Measurements from ENCODE around the gene KRTAP9-1. TPM values are rescaled to one million over a fixed set of nuclear protein-coding genes. Genes with fewer than 3 reads are reported as not detected.
"Not testable (repeated sequence)": the region's sequence is repeated elsewhere in the genome, so short reads cannot be mapped to it uniquely, and the experiment has no call there.

The KRTAP9-1 gene
- total RNA-seq, 2 experiments from 2014 or later = not detected

DNA sequence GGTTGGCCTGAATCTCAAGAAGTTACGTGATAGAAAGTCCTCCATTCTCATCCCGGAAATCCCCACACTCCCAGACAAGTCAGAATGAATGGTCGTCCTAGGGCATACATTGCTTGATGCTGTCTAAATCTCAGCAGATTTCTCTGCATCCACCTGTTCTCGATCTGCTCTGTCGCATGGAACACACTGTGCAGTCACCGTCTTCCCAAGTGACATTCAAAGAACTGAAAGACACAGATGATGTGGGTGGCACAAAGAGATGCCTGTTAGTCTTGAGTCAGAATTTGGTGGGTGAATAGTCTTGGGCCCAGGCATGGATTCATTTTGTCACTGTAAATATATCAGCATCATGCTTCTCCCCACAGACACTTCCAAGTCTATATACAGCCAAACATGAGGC is 42.0 kb downstream of the KRTAP9-1 start:
- no TSS peak for BruUV-seq (replicated peaks)
- Histone ChIP-seq H3K79me2 (ENCODE audit: insufficient read depth, low read depth, low read length) (no peaks in the 10 kb centered on the region), H3K27ac (ENCODE audit: low read depth, low read length, poor library complexity, severe bottlenecking) (no peak overlapping the region), H3K4me1 (ENCODE audit: insufficient read depth, low read length, poor library complexity, severe bottlenecking) (no peaks in the 10 kb centered on the region), H3K36me3 (ENCODE audit: insufficient read depth, low read length) (no peaks in the 10 kb centered on the region), H4K20me1 (ENCODE audit: insufficient read depth, low read length) (no peaks in the 10 kb centered on the region), H3K4me2 (ENCODE audit: low read length) (no peak overlapping the region), H3K9me3 (ENCODE audit: low read length) (no peaks in the 10 kb centered on the region), H2AFZ (ENCODE audit: low read length) (no peak overlapping the region), H3K9me2 (ENCODE audit: insufficient read depth, low read length) (no peaks in the 10 kb centered on the region), H3K4me3 (ENCODE audit: low read depth, low read length, poor library complexity, severe bottlenecking) (no peak overlapping the region)
- DNase-seq (ENCODE audit: low spot score) = no peak
- TF ChIP-seq, protein P1, sequence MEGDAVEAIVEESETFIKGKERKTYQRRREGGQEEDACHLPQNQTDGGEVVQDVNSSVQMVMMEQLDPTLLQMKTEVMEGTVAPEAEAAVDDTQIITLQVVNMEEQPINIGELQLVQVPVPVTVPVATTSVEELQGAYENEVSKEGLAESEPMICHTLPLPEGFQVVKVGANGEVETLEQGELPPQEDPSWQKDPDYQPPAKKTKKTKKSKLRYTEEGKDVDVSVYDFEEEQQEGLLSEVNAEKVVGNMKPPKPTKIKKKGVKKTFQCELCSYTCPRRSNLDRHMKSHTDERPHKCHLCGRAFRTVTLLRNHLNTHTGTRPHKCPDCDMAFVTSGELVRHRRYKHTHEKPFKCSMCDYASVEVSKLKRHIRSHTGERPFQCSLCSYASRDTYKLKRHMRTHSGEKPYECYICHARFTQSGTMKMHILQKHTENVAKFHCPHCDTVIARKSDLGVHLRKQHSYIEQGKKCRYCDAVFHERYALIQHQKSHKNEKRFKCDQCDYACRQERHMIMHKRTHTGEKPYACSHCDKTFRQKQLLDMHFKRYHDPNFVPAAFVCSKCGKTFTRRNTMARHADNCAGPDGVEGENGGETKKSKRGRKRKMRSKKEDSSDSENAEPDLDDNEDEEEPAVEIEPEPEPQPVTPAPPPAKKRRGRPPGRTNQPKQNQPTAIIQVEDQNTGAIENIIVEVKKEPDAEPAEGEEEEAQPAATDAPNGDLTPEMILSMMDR (conservative IDR thresholded peaks at IDR 0.05; ENCODE audit: low read length) = no peak
- no peak for TF ChIP-seq EZH2phosphoT487 (IDR thresholded peaks at IDR 0.05; ENCODE audit: borderline replicate concordance, low read depth, low read length)
- POLR2A ChIA-PET = no interaction called here
- intact Hi-C loops (cut with micrococcal nuclease; ENCODE audit: unreplicated experiment) = no loop called here
- CTCF ChIA-PET (ENCODE audit: unreplicated experiment) = no interaction called here

DNA sequence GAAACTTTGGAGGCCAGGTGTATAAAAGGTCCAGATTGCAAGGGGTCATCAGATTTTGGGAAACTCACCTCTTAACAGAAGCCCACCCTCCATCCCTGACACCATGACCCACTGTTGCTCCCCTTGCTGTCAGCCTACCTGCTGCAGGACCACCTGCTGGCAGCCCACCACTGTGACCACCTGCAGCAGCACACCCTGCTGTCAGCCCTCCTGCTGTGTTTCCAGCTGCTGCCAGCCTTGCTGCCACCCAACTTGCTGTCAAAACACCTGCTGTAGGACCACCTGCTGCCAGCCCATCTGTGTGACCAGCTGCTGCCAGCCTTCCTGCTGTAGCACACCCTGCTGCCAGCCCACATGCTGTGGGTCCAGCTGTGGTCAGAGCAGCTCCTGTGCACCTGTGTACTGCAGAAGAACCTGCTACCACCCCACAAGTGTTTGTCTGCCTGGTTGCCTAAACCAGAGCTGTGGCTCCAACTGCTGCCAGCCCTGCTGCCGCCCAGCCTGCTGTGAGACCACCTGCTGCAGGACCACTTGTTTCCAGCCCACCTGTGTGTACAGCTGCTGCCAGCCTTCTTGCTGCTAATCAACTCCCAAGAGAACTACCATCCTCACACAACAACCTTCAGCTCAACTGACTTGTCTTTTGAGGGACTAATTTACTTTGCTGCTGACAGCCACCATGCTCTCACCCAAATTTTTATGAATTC is 42.9 kb downstream of the KRTAP9-1 start, which contains the start of gene KRTAP9-3:
TSS of gene KRTAP9-3 (plus strand) at position 51 of the 707 bp plus-strand sequence. CDS start at position 104, 53 bp downstream.
- CTCF ChIA-PET (ENCODE audit: unreplicated experiment) = not testable (repeated sequence)

DNA sequence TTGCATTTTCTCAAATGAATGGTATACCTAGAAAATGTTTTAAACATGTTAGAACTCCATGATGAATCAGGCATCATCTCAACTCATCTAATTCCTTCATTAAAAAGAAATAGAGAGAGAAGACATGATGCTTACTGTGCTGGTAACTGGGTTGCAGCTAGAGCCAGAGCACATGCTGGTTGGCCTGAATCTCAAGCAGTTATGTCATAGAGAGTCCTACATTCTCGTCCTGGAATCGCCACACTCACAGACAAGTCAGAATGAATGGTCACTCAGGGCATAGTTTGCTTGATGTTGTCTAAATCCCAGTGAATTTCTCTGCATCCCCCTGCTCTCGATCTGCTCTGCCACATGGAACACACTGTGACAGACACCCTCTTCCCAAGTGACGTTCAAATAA is 47.4 kb downstream of the KRTAP9-1 start:
- DNase-seq (ENCODE audit: low spot score); H2AFZ ChIP-seq (ENCODE audit: low read length); H3K4me1 ChIP-seq (ENCODE audit: insufficient read depth, low read length, poor library complexity, severe bottlenecking); H3K4me3 ChIP-seq (ENCODE audit: low read depth, low read length, poor library complexity, severe bottlenecking); H4K20me1 ChIP-seq (ENCODE audit: insufficient read depth, low read length); H3K4me2 ChIP-seq (ENCODE audit: low read length); H3K79me2 ChIP-seq (ENCODE audit: insufficient read depth, low read depth, low read length); intact Hi-C loops (cut with micrococcal nuclease; ENCODE audit: unreplicated experiment); BruUV-seq (replicated peaks); CTCF ChIA-PET (ENCODE audit: unreplicated experiment); H3K9me3 ChIP-seq (ENCODE audit: low read length); H3K9me2 ChIP-seq (ENCODE audit: insufficient read depth, low read length); H3K36me3 ChIP-seq (ENCODE audit: insufficient read depth, low read length); H3K27ac ChIP-seq (ENCODE audit: low read depth, low read length, poor library complexity, severe bottlenecking); POLR2A ChIA-PET: not testable (repeated sequence)

More for the DNA sequence above, 42.9 kb downstream of the KRTAP9-1 start, which contains the start of gene KRTAP9-3:
- H4K20me1 ChIP-seq (ENCODE audit: insufficient read depth, low read length); intact Hi-C loops (cut with micrococcal nuclease; ENCODE audit: unreplicated experiment); H3K4me1 ChIP-seq (ENCODE audit: insufficient read depth, low read length, poor library complexity, severe bottlenecking); H3K36me3 ChIP-seq (ENCODE audit: insufficient read depth, low read length); H3K9me2 ChIP-seq (ENCODE audit: insufficient read depth, low read length); H3K4me2 ChIP-seq (ENCODE audit: low read length); H3K27ac ChIP-seq (ENCODE audit: low read depth, low read length, poor library complexity, severe bottlenecking); H2AFZ ChIP-seq (ENCODE audit: low read length); POLR2A ChIA-PET; H3K79me2 ChIP-seq (ENCODE audit: insufficient read depth, low read depth, low read length); DNase-seq (ENCODE audit: low spot score); H3K4me3 ChIP-seq (ENCODE audit: low read depth, low read length, poor library complexity, severe bottlenecking); H3K9me3 ChIP-seq (ENCODE audit: low read length); BruUV-seq (replicated peaks): not testable (repeated sequence)

DNA sequence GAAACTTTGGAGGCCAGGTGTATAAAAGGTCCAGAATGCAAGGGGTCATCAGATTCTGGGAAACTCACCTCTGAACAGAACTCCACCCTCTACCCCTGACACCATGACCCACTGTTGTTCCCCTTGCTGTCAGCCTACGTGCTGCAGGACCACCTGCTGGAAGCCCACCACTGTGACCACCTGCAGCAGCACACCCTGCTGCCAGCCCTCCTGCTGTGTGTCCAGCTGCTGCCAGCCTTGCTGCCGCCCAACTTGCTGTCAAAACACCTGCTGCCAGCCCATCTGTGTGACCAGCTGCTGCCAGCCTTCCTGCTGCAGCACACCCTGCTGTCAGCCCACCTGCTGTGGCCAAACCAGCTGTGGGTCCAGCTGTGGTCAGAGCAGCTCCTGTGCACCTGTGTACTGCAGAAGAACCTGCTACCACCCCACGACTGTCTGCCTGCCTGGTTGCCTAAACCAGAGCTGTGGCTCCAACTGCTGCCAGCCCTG is 48.3 kb downstream of the KRTAP9-1 start, which contains the start of gene KRTAP9-8:
TSS of gene KRTAP9-8 (plus strand) at position 51 of the 489 bp plus-strand sequence. CDS start at position 104, 53 bp downstream.
- H4K20me1 ChIP-seq (ENCODE audit: insufficient read depth, low read length); H3K4me3 ChIP-seq (ENCODE audit: low read depth, low read length, poor library complexity, severe bottlenecking); H3K9me3 ChIP-seq (ENCODE audit: low read length); H3K4me2 ChIP-seq (ENCODE audit: low read length); BruUV-seq (replicated peaks); H2AFZ ChIP-seq (ENCODE audit: low read length); H3K4me1 ChIP-seq (ENCODE audit: insufficient read depth, low read length, poor library complexity, severe bottlenecking); H3K9me2 ChIP-seq (ENCODE audit: insufficient read depth, low read length); POLR2A ChIA-PET; H3K27ac ChIP-seq (ENCODE audit: low read depth, low read length, poor library complexity, severe bottlenecking); CTCF ChIA-PET (ENCODE audit: unreplicated experiment); H3K36me3 ChIP-seq (ENCODE audit: insufficient read depth, low read length); DNase-seq (ENCODE audit: low spot score); intact Hi-C loops (cut with micrococcal nuclease; ENCODE audit: unreplicated experiment); H3K79me2 ChIP-seq (ENCODE audit: insufficient read depth, low read depth, low read length): not testable (repeated sequence)

Small RNAs within 50 kb of the gene (small RNA-seq; reads per million reads assigned to genes)
- gene KRTAP4-17P = not detected

Other genes starting within 250 kb of the KRTAP9-1 start
Only the 30 nearest of the 40 such genes appear.
- gene KRTAP1-4, start 159.7 kb upstream of the KRTAP9-1 start, total RNA-seq (2014; rRNA removed; shearing (Covaris generic)) = not detected in 2 replicates
- not detected in 2 replicates for gene KRTAP1-4, start 159.7 kb upstream of the KRTAP9-1 start, total RNA-seq (2022)
- not detected in 2 replicates for gene KRTAP1-3, start 155.0 kb upstream of the KRTAP9-1 start, total RNA-seq (2014; rRNA removed; shearing (Covaris generic))
- gene KRTAP1-3, start 155.0 kb upstream of the KRTAP9-1 start, total RNA-seq (2022) = not detected in 2 replicates
- gene KRTAP1-1, start 148.4 kb upstream of the KRTAP9-1 start, total RNA-seq (2014; rRNA removed; shearing (Covaris generic)) = not detected in 2 replicates
- not detected in 2 replicates for gene KRTAP1-1, start 148.4 kb upstream of the KRTAP9-1 start, total RNA-seq (2022)
- gene KRTAP2-1, start 142.6 kb upstream of the KRTAP9-1 start, total RNA-seq (2014; rRNA removed; shearing (Covaris generic)) = not detected in 2 replicates
- not detected in 2 replicates for gene KRTAP2-1, start 142.6 kb upstream of the KRTAP9-1 start, total RNA-seq (2022)
- gene KRTAP2-2, start 134.7 kb upstream of the KRTAP9-1 start, total RNA-seq (2014; rRNA removed; shearing (Covaris generic)) = not detected in 2 replicates
- not detected in 2 replicates for gene KRTAP2-2, start 134.7 kb upstream of the KRTAP9-1 start, total RNA-seq (2022)
- gene KRTAP2-3, start 129.8 kb upstream of the KRTAP9-1 start, total RNA-seq (2014; rRNA removed; shearing (Covaris generic)) = not detected in 2 replicates
- gene KRTAP2-3, start 129.8 kb upstream of the KRTAP9-1 start, total RNA-seq (2022) = not detected in 2 replicates
- not detected in 2 replicates for gene KRTAP2-4, start 124.0 kb upstream of the KRTAP9-1 start, total RNA-seq (2014; rRNA removed; shearing (Covaris generic))
- not detected in 2 replicates for gene KRTAP2-4, start 124.0 kb upstream of the KRTAP9-1 start, total RNA-seq (2022)
- not detected in 2 replicates for gene KRTAP4-7, start 105.7 kb upstream of the KRTAP9-1 start, total RNA-seq (2014; rRNA removed; shearing (Covaris generic))
- gene KRTAP4-7, start 105.7 kb upstream of the KRTAP9-1 start, total RNA-seq (2022) = not detected in 2 replicates
- not detected in 2 replicates for gene KRTAP4-8, start 91.7 kb upstream of the KRTAP9-1 start, total RNA-seq (2014; rRNA removed; shearing (Covaris generic))
- gene KRTAP4-8, start 91.7 kb upstream of the KRTAP9-1 start, total RNA-seq (2022) = not detected in 2 replicates
- gene KRTAP4-16, start 87.7 kb upstream of the KRTAP9-1 start, total RNA-seq (2014; rRNA removed; shearing (Covaris generic)) = not detected in 2 replicates
- not detected in 2 replicates for gene KRTAP4-16, start 87.7 kb upstream of the KRTAP9-1 start, total RNA-seq (2022)
- not detected in 2 replicates for gene KRTAP4-9, start 84.5 kb upstream of the KRTAP9-1 start, total RNA-seq (2014; rRNA removed; shearing (Covaris generic))
- gene KRTAP4-9, start 84.5 kb upstream of the KRTAP9-1 start, total RNA-seq (2022) = not detected in 2 replicates
- not detected in 2 replicates for gene KRTAP4-11, start 71.5 kb upstream of the KRTAP9-1 start, total RNA-seq (2014; rRNA removed; shearing (Covaris generic))
- gene KRTAP4-11, start 71.5 kb upstream of the KRTAP9-1 start, total RNA-seq (2022) = not detected in 2 replicates
- not detected in 2 replicates for gene KRTAP4-12, start 65.7 kb upstream of the KRTAP9-1 start, total RNA-seq (2014; rRNA removed; shearing (Covaris generic))
- gene KRTAP4-12, start 65.7 kb upstream of the KRTAP9-1 start, total RNA-seq (2022) = not detected in 2 replicates
- not detected in 2 replicates for gene KRTAP4-6, start 49.3 kb upstream of the KRTAP9-1 start, total RNA-seq (2014; rRNA removed; shearing (Covaris generic))
- not detected in 2 replicates for gene KRTAP4-6, start 49.3 kb upstream of the KRTAP9-1 start, total RNA-seq (2022)
- not detected in 2 replicates for gene KRTAP4-5, start 40.1 kb upstream of the KRTAP9-1 start, total RNA-seq (2014; rRNA removed; shearing (Covaris generic))
- not detected in 2 replicates for gene KRTAP4-5, start 40.1 kb upstream of the KRTAP9-1 start, total RNA-seq (2022)
- not detected in 2 replicates for gene KRTAP4-4, start 29.1 kb upstream of the KRTAP9-1 start, total RNA-seq (2014; rRNA removed; shearing (Covaris generic))
- not detected in 2 replicates for gene KRTAP4-4, start 29.1 kb upstream of the KRTAP9-1 start, total RNA-seq (2022)
- not detected in 2 replicates for gene KRTAP4-3, start 21.7 kb upstream of the KRTAP9-1 start, total RNA-seq (2014; rRNA removed; shearing (Covaris generic))
- not detected in 2 replicates for gene KRTAP4-3, start 21.7 kb upstream of the KRTAP9-1 start, total RNA-seq (2022)
- gene KRTAP4-2, start 11.7 kb upstream of the KRTAP9-1 start, total RNA-seq (2014; rRNA removed; shearing (Covaris generic)) = not detected in 2 replicates
- not detected in 2 replicates for gene KRTAP4-2, start 11.7 kb upstream of the KRTAP9-1 start, total RNA-seq (2022)
- gene KRTAP4-1, start 5.0 kb upstream of the KRTAP9-1 start, total RNA-seq (2014; rRNA removed; shearing (Covaris generic)) = not detected in 2 replicates
- not detected in 2 replicates for gene KRTAP4-1, start 5.0 kb upstream of the KRTAP9-1 start, total RNA-seq (2022)
- not detected in 2 replicates for gene KRTAP9-2, start 36.8 kb downstream of the KRTAP9-1 start, total RNA-seq (2014; rRNA removed; shearing (Covaris generic))
- not detected in 2 replicates for gene KRTAP9-2, start 36.8 kb downstream of the KRTAP9-1 start, total RNA-seq (2022)
- not detected in 2 replicates for gene KRTAP9-3, start 42.6 kb downstream of the KRTAP9-1 start, total RNA-seq (2014; rRNA removed; shearing (Covaris generic))
- gene KRTAP9-3, start 42.6 kb downstream of the KRTAP9-1 start, total RNA-seq (2022) = not detected in 2 replicates
- not detected in 2 replicates for gene KRTAP9-8, start 48.1 kb downstream of the KRTAP9-1 start, total RNA-seq (2014; rRNA removed; shearing (Covaris generic))
- gene KRTAP9-8, start 48.1 kb downstream of the KRTAP9-1 start, total RNA-seq (2022) = not detected in 2 replicates
- not detected in 2 replicates for gene KRTAP9-4, start 59.8 kb downstream of the KRTAP9-1 start, total RNA-seq (2014; rRNA removed; shearing (Covaris generic))
- not detected in 2 replicates for gene KRTAP9-4, start 59.8 kb downstream of the KRTAP9-1 start, total RNA-seq (2022)
- not detected in 2 replicates for gene KRTAP9-9, start 65.5 kb downstream of the KRTAP9-1 start, total RNA-seq (2014; rRNA removed; shearing (Covaris generic))
- gene KRTAP9-9, start 65.5 kb downstream of the KRTAP9-1 start, total RNA-seq (2022) = not detected in 2 replicates
- gene KRTAP9-6, start 75.5 kb downstream of the KRTAP9-1 start, total RNA-seq (2014; rRNA removed; shearing (Covaris generic)) = not detected in 2 replicates
- not detected in 2 replicates for gene KRTAP9-6, start 75.5 kb downstream of the KRTAP9-1 start, total RNA-seq (2022)
- gene KRTAP9-7, start 85.8 kb downstream of the KRTAP9-1 start, total RNA-seq (2014; rRNA removed; shearing (Covaris generic)) = not detected in 2 replicates
- gene KRTAP9-7, start 85.8 kb downstream of the KRTAP9-1 start, total RNA-seq (2022) = not detected in 2 replicates
- not detected in 2 replicates for gene KRTAP29-1, start 113.0 kb downstream of the KRTAP9-1 start, total RNA-seq (2014; rRNA removed; shearing (Covaris generic))
- gene KRTAP29-1, start 113.0 kb downstream of the KRTAP9-1 start, total RNA-seq (2022) = not detected in 2 replicates
- gene KRTAP16-1, start 119.4 kb downstream of the KRTAP9-1 start, total RNA-seq (2014; rRNA removed; shearing (Covaris generic)) = not detected in 2 replicates
- gene KRTAP16-1, start 119.4 kb downstream of the KRTAP9-1 start, total RNA-seq (2022) = not detected in 2 replicates
- not detected in 2 replicates for gene KRTAP17-1, start 125.8 kb downstream of the KRTAP9-1 start, total RNA-seq (2014; rRNA removed; shearing (Covaris generic))
- gene KRTAP17-1, start 125.8 kb downstream of the KRTAP9-1 start, total RNA-seq (2022) = not detected in 2 replicates
- not detected in 2 replicates for gene KRT33A, start 160.9 kb downstream of the KRTAP9-1 start, total RNA-seq (2014; rRNA removed; shearing (Covaris generic))
- not detected in 2 replicates for gene KRT33A, start 160.9 kb downstream of the KRTAP9-1 start, total RNA-seq (2022)